HCT116 (cell line): ENCODE measurements around the gene GIMAP5.
"Not testable (repeated sequence)": the region's sequence is repeated elsewhere in the genome, so short reads cannot be mapped to it uniquely, and the experiment has no call there.

Source experiments
- TF ChIP-seq, protein P1 (sequence below), 3 experiments: fragments of 200-600 bp in 1 of 3; sonication (generic) in 1 of 3; IDR thresholded peaks in 2 of 3; conservative IDR thresholded peaks in 1 of 3; 2 replicates each; pipeline ENCODE4 v1.5.1; 2012 to 2017; ENCODE audit warnings: low read depth in 2 of 3, low read length in 2 of 3, antibody characterized with exemption in 1 of 3, borderline replicate concordance in 1 of 3, control low read depth in 1 of 3, mild to moderate bottlenecking in 1 of 3, mixed read lengths in 1 of 3, mixed run types in 1 of 3, moderate library complexity in 1 of 3; ENCODE audit not compliant: insufficient read depth in 1 of 3
- TF ChIP-seq, protein P2 (sequence below): IDR thresholded peaks from 2 replicates; pipeline ENCODE4 v1.6.1; 2012; ENCODE audit warnings: low read depth

DNA sequence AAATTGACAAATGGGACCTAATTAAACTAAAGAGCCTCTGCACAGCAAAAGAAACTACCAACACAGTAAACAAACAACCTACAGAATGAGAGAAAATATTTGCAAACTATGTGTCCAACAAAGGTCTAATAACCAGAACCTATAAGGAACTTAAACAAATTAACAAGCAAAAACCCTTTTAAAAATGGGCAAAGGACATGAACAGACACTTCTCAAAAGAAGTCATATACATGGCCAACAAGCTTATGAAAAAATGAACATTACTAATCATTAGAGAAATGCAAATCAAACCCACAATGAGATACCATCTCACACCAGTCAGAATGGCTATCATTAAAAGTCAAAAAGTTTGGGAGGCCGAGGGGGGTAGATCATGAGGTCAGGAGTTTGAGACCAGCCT lies 36.9 kb downstream of the GIMAP5 start:
- TF ChIP-seq, protein P1, sequence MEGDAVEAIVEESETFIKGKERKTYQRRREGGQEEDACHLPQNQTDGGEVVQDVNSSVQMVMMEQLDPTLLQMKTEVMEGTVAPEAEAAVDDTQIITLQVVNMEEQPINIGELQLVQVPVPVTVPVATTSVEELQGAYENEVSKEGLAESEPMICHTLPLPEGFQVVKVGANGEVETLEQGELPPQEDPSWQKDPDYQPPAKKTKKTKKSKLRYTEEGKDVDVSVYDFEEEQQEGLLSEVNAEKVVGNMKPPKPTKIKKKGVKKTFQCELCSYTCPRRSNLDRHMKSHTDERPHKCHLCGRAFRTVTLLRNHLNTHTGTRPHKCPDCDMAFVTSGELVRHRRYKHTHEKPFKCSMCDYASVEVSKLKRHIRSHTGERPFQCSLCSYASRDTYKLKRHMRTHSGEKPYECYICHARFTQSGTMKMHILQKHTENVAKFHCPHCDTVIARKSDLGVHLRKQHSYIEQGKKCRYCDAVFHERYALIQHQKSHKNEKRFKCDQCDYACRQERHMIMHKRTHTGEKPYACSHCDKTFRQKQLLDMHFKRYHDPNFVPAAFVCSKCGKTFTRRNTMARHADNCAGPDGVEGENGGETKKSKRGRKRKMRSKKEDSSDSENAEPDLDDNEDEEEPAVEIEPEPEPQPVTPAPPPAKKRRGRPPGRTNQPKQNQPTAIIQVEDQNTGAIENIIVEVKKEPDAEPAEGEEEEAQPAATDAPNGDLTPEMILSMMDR (IDR thresholded peaks at IDR 0.05 in 2 of 3, conservative IDR thresholded peaks at IDR 0.05 in 1 of 3; ENCODE audit: borderline replicate concordance in 1 of 3, insufficient read depth in 1 of 3, low read depth in 2 of 3, low read length in 2 of 3) = not testable (repeated sequence)
- TF ChIP-seq, protein P2, sequence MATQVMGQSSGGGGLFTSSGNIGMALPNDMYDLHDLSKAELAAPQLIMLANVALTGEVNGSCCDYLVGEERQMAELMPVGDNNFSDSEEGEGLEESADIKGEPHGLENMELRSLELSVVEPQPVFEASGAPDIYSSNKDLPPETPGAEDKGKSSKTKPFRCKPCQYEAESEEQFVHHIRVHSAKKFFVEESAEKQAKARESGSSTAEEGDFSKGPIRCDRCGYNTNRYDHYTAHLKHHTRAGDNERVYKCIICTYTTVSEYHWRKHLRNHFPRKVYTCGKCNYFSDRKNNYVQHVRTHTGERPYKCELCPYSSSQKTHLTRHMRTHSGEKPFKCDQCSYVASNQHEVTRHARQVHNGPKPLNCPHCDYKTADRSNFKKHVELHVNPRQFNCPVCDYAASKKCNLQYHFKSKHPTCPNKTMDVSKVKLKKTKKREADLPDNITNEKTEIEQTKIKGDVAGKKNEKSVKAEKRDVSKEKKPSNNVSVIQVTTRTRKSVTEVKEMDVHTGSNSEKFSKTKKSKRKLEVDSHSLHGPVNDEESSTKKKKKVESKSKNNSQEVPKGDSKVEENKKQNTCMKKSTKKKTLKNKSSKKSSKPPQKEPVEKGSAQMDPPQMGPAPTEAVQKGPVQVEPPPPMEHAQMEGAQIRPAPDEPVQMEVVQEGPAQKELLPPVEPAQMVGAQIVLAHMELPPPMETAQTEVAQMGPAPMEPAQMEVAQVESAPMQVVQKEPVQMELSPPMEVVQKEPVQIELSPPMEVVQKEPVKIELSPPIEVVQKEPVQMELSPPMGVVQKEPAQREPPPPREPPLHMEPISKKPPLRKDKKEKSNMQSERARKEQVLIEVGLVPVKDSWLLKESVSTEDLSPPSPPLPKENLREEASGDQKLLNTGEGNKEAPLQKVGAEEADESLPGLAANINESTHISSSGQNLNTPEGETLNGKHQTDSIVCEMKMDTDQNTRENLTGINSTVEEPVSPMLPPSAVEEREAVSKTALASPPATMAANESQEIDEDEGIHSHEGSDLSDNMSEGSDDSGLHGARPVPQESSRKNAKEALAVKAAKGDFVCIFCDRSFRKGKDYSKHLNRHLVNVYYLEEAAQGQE = not testable (repeated sequence)
